Amygdala (tissue), 56 donors: ENCODE results near the gene CYP26B1.
"Not testable (repeated sequence)": the region's sequence is repeated elsewhere in the genome, so short reads cannot be mapped to it uniquely, and the experiment has no call there.

Experiments used
- DNase-seq, 56 donors: peaks; one replicate each; lab custom pipeline; 2025; lab: John Stamatoyannopoulos, UW

CYP26B1 gene

GRCh38 chr2:72089028-72089427, 58.6 kb downstream of the CYP26B1 start:
- DNase-seq: no peak

DNA sequence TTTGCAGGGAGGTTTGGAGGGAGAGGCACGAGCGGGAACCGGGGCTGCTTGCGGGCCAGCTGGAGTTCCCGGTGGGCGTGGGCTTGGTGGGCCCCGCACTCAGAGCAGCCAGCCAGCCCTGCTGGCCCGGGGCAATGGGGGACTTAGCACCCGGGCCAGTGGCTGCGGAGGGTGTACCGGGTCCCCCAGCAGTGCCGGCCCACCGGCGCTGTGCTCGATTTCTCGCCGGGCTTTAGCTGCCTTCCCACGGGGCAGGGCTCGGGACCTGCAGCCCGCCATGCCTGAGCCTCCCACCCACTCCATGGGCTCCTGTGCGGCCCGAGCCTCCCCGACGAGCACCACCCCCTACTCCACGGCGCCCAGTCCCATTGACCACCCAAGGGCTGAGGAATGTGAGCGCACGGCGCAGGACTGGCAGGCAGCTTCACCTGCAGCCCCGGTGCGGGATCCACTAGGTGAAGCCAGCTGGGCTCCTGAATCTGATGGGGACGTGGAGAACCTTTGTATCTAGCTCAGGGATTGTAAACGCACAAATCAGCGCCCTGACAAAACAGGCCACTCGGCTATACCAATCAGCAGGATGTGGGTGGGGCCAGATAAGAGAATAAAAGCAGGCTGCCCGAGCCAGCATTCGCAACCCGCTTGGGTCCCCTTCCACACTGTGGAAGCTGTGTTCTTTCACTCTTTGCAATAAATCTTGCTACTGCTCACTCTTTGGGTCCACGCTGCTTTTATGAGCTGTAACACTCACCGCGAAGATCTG, 60.6 kb downstream of the CYP26B1 start:
- DNase-seq: not testable (repeated sequence)

DNA sequence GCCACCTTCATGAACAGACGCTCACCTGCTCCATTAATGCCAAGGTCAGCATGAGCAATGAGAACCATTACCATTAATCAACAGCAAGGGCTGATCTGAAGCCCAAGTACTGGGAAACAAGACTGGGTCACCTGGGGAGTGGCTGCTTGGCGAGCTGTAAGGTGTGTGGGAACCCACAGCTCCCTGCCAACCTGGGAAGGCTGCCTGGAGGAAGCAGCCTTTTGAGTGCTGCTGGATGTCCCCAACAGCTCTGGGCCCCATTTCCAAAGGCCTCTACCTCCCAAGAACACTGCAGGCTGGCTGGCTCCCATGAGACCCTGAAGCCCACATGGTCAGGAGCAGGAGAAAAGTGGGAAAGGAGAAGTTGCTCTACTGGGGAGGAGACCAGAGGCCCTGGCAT, 62.1 kb downstream of the CYP26B1 start:
- no peak for DNase-seq

GRCh38 chr2:72085036-72085435, 62.6 kb downstream of the CYP26B1 start:
- no peak for DNase-seq

DNA sequence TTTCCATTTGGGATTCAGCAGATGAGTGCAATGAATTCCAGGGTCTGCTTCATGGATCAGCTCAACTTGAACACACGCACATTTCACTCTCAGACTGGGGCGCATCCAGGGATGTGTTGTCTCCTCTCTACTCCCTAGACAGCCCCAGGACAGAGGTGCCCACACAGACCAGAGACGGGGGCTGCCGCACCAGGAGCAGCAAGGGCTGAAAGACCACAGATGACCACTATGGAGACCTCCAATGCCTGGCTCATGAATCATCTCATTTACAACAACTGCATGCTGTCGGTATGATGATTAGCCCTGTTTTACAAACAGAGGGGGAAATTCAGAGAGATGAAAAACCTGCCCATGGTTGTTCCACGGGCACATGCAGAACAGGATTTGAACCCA, 63.1 kb downstream of the CYP26B1 start:
- DNase-seq: no peak

- no peak for DNase-seq
These were observed 63.7 kb downstream of the CYP26B1 start for GRCh38 chr2:72083751-72084583.

DNA sequence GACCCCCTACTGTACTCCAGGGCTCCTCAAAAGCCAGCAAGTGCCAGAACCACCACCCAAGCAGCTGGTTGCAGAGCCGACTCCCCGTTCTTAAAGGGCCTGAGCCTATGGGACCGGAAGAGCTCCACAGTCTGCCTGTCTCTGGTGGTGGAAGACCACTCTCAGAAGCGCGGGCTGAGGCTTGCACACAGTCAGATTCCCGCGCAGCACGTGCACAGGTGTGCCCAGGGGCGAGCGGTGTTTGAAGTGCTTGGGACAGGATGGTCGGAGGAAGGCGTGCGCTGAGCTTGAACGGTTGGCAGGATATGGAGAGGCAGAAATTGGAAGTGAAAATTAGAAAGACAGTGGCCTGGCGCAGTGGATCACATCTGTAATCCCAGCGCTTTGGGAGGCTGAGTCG, 64.8 kb downstream of the CYP26B1 start:
- no peak for DNase-seq

DNA sequence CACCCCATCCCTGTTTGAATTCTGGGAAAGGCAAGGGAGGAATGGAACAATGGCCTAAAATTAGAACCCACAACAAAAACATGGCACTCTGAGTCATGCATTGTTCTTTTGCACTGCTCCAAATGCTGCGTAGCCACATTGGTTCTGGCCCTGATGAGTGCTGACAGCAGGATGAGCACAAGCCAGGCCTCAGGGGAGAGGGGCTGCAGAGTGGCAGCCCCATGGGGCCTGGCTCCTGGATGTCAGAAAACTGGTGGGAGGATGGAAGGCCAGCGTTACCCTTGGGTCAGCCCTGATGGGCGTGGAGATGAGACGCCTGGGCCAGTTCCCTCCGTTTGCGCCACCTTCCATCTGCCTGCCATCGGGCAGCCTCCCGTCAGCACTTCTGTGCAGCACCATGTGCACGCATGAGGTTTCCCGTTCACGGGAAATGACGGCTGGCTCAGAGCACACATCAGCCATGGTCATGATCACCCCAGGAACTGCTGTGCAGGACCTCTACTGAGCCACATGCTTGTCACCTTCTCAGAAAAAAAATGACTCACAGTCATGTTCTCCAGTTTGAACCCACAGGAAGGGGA, 65.6 kb downstream of the CYP26B1 start:
- no peak for DNase-seq

DNA sequence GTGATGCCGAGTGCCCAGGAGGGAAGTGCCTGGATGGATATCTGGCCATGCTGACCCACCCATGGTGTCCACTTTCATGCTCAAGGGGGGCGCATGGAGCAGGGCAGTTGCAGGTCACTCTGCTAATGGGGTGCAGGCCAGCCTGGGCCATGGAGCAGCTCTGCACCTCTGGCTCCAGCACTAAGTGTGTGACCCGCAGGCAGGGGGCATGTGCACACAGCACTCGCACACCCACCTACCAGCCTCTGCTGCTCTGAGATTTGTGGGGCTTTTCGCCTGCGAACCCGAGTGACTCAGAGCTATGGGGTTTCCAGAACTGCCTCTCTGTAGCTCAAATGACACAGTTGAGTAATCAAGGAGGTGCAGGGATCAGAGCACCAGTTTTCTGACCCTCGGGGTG, 66.2 kb downstream of the CYP26B1 start:
- DNase-seq: no peak

DNA sequence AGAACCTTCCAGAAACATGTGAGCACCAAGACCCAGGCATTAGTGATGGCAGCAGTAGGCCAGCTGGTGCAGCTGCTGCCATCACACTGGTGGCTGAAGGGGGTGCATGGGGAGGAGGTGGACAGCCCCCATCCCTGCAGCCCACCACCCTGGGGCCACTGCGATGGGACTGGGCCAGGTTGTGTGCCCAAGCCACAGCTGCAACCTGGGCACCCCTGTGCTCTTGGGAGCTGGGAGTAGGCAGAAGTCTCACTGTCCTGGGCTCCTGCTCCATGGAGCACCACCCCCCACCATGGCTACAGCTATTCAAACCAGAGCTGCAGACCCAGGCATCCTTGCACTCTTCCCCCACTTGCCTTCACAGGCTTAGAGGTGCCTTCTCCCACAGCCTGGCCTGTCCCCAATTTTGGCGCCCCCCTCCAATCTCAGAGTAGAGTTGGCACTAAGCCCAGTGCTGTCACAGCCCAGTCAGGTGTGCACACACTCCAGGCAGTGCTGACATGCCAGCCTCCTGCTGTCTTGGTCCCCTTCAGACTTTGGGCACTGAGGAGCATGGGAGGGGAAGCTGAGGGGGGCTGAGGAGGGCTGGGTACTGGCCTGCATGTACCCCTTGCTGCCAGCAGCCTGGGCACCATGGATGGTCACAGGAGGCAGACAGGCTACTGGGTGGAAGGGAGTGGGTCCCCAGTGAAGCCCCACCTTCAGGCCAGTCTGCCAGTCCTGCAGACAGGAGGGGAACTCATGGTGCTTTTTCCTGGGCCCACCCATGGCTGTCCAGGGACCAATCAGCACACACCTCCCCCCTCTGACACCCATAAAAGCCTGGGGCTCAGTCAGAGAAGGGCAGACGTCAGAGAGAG, 67.1 kb downstream of the CYP26B1 start:
- DNase-seq: no peak
